ENCODE measurements around the gene ZBP1. TPM values are rescaled to one million over a fixed set of nuclear protein-coding genes. Genes with fewer than 3 reads are reported as not detected.

The ZBP1 gene
- total RNA-seq, 1 experiment from 2014 or later = not detected

DNA sequence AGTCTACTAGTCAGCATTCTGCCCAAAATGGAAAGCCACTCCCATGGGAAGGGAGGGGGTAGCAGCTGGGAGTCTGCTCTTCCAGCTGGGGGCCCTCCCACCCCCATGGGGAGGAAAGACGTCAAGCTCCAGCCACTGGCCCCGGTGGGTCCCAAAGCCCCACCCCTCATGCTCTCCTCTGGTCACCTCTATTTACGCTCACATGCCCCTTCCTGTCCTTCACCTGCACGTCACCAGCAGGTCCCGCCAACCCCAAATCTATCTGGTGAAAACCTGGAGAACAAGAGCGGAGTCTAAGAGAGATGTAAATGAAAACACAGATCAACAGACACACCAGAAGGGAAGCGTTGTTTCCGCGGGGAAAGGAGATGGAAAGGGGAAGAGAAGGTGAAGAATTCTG lies 30.0 kb upstream of the ZBP1 start:
- Histone ChIP-seq H3K27ac (no peak overlapping the region), H2AFZ (no peak overlapping the region), H3K9me3 (ENCODE audit: insufficient read depth, low read depth) (no peaks in the 10 kb centered on the region), H3K79me2 (ENCODE audit: low read depth) (0 out of 2 replicates have a peak, but pooled peaks cover 17% of the 10 kb centered on the region), H3K9me2 (ENCODE audit: insufficient read depth) (no peaks in the 10 kb centered on the region), H3K36me3 (ENCODE audit: low read depth) (peaks cover 43% of the 10 kb centered on the region; the same call in 1 of the 2 replicates), H3K4me3 (no peak overlapping the region), H3K27me3 (ENCODE audit: insufficient read depth, low read depth) (no peaks in the 10 kb centered on the region), H3F3A (ENCODE audit: insufficient read depth, low read depth) (peaks cover 85% of the 10 kb centered on the region), H3K4me1 (replicated peaks; ENCODE audit: insufficient read depth) (no peaks in the 10 kb centered on the region), H3K4me2 (no peak overlapping the region), H4K20me1 (ENCODE audit: insufficient read depth) (peaks cover 51% of the 10 kb centered on the region)
- intact Hi-C loops (cut with micrococcal nuclease; ENCODE audit: unreplicated experiment) = no loop called here
- POLR2A ChIA-PET (ENCODE audit: unreplicated experiment) = no interaction called here
- no peak for DNase-seq
- CTCF ChIA-PET = no interaction called here
- BruUV-seq (replicated peaks) = no TSS peak
- TF ChIP-seq, protein P1, sequence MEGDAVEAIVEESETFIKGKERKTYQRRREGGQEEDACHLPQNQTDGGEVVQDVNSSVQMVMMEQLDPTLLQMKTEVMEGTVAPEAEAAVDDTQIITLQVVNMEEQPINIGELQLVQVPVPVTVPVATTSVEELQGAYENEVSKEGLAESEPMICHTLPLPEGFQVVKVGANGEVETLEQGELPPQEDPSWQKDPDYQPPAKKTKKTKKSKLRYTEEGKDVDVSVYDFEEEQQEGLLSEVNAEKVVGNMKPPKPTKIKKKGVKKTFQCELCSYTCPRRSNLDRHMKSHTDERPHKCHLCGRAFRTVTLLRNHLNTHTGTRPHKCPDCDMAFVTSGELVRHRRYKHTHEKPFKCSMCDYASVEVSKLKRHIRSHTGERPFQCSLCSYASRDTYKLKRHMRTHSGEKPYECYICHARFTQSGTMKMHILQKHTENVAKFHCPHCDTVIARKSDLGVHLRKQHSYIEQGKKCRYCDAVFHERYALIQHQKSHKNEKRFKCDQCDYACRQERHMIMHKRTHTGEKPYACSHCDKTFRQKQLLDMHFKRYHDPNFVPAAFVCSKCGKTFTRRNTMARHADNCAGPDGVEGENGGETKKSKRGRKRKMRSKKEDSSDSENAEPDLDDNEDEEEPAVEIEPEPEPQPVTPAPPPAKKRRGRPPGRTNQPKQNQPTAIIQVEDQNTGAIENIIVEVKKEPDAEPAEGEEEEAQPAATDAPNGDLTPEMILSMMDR (conservative IDR thresholded peaks at IDR 0.05) = no peak
- TF ChIP-seq EZH2 (IDR thresholded peaks at IDR 0.05; ENCODE audit: low read depth) = no peak

DNA sequence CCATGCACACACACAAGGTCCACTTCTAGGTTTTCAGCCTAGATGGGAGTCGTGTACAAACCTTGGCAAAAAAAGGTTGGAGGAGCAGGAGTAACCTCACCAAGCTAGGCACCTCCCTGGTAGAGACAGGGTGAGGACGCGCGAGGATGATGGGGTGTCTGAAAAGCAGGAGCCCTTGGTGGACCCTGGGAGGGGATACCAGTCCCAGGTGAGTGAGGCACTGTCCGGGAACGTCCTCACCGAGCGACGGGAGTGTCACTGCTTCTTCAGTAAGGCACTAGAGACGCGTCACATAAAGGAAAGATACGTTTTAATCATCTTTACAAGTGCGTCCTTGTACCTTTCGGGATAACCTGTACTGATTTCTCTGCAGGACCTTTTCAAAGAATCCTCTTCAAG lies 29.4 kb upstream of the ZBP1 start:
- no TSS peak for BruUV-seq (replicated peaks)
- no peaks in the 10 kb centered on the region for H3K9me2 ChIP-seq (ENCODE audit: insufficient read depth)
- 0 out of 2 replicates have a peak, but pooled peaks cover 14% of the 10 kb centered on the region for H3K79me2 ChIP-seq (ENCODE audit: low read depth)
- no peak overlapping the region for H3K4me2 ChIP-seq
- peaks cover 78% of the 10 kb centered on the region for H3F3A ChIP-seq (ENCODE audit: insufficient read depth, low read depth)
- intact Hi-C loops (cut with micrococcal nuclease; ENCODE audit: unreplicated experiment) = no loop called here
- no peak overlapping the region for H3K4me3 ChIP-seq
- ChIA-PET POLR2A (ENCODE audit: unreplicated experiment) (no interaction called here), CTCF (no interaction called here)
- H3K4me1 ChIP-seq (replicated peaks; ENCODE audit: insufficient read depth) = no peaks in the 10 kb centered on the region
- DNase-seq = no peak
- H2AFZ ChIP-seq = no peak overlapping the region
- TF ChIP-seq EZH2 (IDR thresholded peaks at IDR 0.05; ENCODE audit: low read depth) = no peak
- TF ChIP-seq, protein P1 (conservative IDR thresholded peaks at IDR 0.05) = no peak
- peaks cover 45% of the 10 kb centered on the region for H4K20me1 ChIP-seq (ENCODE audit: insufficient read depth)
- no peaks in the 10 kb centered on the region for H3K27me3 ChIP-seq (ENCODE audit: insufficient read depth, low read depth)
- H3K36me3 ChIP-seq (ENCODE audit: low read depth) = peaks cover 43% of the 10 kb centered on the region; the same call in 1 of the 2 replicates
- H3K9me3 ChIP-seq (ENCODE audit: insufficient read depth, low read depth) = no peaks in the 10 kb centered on the region; the same call in 1 of the 2 replicates
- no peak overlapping the region for H3K27ac ChIP-seq

DNA sequence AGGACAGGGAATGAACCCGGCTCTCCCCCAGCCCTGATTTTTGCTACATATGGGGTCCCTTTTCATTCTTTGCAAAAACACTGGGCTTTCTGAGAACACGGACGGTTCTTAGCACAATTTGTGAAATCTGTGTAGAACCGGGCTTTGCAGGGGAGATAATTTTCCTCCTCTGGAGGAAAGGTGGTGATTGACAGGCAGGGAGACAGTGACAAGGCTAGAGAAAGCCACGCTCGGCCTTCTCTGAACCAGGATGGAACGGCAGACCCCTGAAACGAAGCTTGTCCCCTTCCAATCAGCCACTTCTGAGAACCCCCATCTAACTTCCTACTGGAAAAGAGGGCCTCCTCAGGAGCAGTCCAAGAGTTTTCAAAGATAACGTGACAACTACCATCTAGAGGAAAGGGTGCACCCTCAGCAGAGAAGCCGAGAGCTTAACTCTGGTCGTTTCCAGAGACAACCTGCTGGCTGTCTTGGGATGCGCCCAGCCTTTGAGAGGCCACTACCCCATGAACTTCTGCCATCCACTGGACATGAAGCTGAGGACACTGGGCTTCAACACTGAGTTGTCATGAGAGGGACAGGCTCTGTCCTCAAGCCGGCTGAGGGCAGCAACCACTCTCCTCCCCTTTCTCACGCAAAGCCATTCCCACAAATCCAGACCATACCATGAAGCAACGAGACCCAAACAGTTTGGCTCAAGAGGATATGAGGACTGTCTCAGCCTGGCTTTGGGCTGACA lies 28.8 kb upstream of the ZBP1 start:
- intact Hi-C loops (cut with micrococcal nuclease; ENCODE audit: unreplicated experiment) = no loop called here
- H3F3A ChIP-seq (ENCODE audit: insufficient read depth, low read depth) = peaks cover 72% of the 10 kb centered on the region
- no peaks in the 10 kb centered on the region for H3K4me1 ChIP-seq (replicated peaks; ENCODE audit: insufficient read depth)
- POLR2A ChIA-PET (ENCODE audit: unreplicated experiment) = no interaction called here
- no peak overlapping the region for H3K4me2 ChIP-seq
- BruUV-seq (replicated peaks) = no TSS peak
- peaks cover 41% of the 10 kb centered on the region; the same call in 1 of the 2 replicates for H3K36me3 ChIP-seq (ENCODE audit: low read depth)
- H3K27ac ChIP-seq = no peak overlapping the region
- 0 out of 2 replicates have a peak, but pooled peaks cover 10% of the 10 kb centered on the region for H3K79me2 ChIP-seq (ENCODE audit: low read depth)
- no peak overlapping the region for H2AFZ ChIP-seq
- H4K20me1 ChIP-seq (ENCODE audit: insufficient read depth) = peaks cover 39% of the 10 kb centered on the region
- DNase-seq = no peak
- no peaks in the 10 kb centered on the region for H3K9me2 ChIP-seq (ENCODE audit: insufficient read depth)
- H3K9me3 ChIP-seq (ENCODE audit: insufficient read depth, low read depth) = no peaks in the 10 kb centered on the region; the same call in 1 of the 2 replicates
- no peak overlapping the region for H3K4me3 ChIP-seq
- TF ChIP-seq EZH2 (IDR thresholded peaks at IDR 0.05; ENCODE audit: low read depth) = no peak
- TF ChIP-seq, protein P1 (conservative IDR thresholded peaks at IDR 0.05) = no peak
- CTCF ChIA-PET = interaction anchor here (1.6 kb wide), 1 partner anchor 27 kb away, joined by 5 read pairs; no protein-coding TSS in a partner anchor
- no peaks in the 10 kb centered on the region for H3K27me3 ChIP-seq (ENCODE audit: insufficient read depth, low read depth)

Measured in PC-9 (cell line).